ENCODE results near the gene ADGRF3.

DNA sequence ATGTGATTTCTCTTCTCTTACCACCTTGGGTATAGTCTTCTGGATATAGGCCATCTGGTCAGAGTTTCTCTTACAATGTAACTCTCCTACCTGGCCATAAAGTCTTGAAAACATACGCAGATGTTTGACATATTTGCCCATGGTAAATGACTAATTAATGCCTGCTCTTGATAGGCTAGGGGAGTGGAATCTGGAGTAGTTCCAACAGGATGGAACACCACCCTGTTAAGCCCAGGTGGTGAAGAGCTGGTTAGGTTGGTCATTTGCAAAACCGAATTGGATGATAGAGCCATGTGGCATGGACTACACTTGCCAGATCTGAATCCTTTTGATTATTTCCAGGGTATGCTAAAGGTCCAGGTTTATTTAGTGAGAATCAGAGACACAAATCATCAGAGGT lies 65.4 kb downstream of the ADGRF3 start:
- TF ChIP-seq, protein P1, sequence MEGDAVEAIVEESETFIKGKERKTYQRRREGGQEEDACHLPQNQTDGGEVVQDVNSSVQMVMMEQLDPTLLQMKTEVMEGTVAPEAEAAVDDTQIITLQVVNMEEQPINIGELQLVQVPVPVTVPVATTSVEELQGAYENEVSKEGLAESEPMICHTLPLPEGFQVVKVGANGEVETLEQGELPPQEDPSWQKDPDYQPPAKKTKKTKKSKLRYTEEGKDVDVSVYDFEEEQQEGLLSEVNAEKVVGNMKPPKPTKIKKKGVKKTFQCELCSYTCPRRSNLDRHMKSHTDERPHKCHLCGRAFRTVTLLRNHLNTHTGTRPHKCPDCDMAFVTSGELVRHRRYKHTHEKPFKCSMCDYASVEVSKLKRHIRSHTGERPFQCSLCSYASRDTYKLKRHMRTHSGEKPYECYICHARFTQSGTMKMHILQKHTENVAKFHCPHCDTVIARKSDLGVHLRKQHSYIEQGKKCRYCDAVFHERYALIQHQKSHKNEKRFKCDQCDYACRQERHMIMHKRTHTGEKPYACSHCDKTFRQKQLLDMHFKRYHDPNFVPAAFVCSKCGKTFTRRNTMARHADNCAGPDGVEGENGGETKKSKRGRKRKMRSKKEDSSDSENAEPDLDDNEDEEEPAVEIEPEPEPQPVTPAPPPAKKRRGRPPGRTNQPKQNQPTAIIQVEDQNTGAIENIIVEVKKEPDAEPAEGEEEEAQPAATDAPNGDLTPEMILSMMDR (conservative IDR thresholded peaks at IDR 0.05 in 1 of 2, IDR thresholded peaks at IDR 0.05 in 1 of 2; ENCODE audit: extremely low read depth in 1 of 2, insufficient read depth in 1 of 2, low read depth in 1 of 2, low read length in 2 of 2): no peak
- no peak for TF ChIP-seq EZH2 (IDR thresholded peaks at IDR 0.05; ENCODE audit: borderline replicate concordance, low read length)
